Activated T-cell treated with anti-CD3 and anti-CD28 coated beads for 1 hour (primary cell): ENCODE data around the gene SLC2A4RG.
A peak's percentile ranks its signal among the peaks of the same experiment; 100 is the strongest.

Experiments
- DNase-seq: peaks from one replicate; pipeline ENCODE4 v3.0.0-alpha.2; 2020; ENCODE audit warnings: low read depth

SLC2A4RG gene

DNA sequence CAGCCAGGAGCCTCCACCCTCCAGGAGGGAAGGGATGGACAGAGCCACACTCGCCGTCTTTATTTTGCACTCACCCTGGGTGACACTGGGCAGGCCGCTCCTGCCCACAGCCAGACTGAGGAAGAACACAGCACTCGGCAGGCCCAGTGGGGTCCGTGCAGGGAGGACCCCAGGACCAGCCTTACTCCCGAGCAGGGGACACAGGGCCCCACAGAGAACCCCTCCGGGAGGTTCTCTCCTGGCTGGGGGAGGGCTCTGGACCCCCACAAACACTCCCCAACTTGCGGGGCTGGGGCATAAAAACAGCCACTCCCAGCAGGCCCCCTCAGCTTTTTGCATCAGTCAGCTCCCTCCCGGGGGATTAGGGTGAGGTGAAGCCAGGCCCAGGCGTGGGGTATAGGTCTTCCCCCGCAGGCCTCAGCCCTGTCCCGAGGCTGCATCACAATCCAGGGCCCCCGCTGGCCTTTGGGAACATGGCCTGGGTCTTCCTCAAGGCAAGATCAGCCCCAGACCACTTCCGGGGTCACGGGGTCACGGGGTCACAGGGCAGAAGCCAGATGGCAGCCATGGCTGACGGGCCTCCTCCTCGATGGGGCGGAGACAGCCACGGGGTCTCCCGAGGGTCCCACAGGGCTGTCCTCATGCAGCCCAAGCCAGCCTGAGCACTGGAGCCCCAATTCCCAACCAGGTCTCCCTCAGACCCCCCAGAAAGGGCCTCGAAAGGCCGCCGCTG, 39.9 kb upstream of the SLC2A4RG start:
- no peak for DNase-seq

- no peak for DNase-seq
These were observed 39.2 kb upstream of the SLC2A4RG start for GRCh38 chr20:63700199-63701050.

DNA sequence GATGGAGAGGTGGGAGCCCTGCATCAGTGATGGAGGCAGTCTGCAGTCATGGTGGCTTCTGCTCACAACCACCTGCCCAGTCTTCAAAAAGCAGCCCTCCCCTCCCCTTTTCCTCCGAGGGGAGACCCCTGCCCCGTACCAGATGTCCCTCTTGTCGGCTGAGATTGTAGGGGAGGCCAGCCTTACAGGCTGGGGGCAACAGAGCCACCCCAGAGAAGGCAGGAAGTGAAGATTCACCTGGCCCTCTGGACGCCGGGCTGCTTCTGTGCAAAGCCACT, 38.6 kb upstream of the SLC2A4RG start:
- no peak for DNase-seq

- no peak for DNase-seq
These were observed 38.1 kb upstream of the SLC2A4RG start for GRCh38 chr20:63701329-63702035.

- no peak for DNase-seq
These were observed 37.4 kb upstream of the SLC2A4RG start for GRCh38 chr20:63702036-63702665.

DNA sequence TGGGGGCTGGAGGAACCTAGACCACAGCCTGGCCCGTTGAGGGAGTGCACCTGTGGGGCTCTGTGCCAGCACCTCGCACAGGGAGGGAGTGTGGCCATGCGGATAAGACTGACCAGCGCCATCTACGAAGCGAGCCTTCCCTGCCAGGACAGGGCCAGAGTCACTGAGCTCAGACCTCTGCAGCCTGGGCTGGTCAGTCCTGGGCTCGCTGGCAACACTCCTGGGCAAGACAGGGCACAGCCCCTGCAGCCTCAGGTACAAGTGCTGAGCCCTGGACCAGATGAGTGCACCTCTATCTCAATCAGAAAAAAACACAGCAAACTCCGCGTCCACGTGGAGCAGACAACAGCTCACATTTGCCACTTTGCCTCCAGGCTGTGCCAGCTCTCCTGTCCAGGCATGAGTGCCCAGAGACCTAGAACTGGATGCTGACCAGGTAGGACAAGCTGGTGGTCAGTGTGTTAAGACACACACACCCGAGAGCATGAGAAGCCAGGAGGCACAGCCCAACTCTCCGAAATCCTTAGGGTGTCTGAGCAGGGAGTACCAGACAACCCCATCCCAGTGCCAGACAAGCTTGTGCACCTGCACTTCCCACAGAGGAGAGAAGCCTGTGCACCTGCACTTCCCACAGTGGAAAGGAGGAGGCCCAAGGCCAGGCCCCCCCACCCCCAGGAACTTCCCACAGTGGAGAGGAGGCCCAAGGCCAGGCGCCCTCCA, 36.7 kb upstream of the SLC2A4RG start:
- no peak for DNase-seq

GRCh38 chr20:63703471-63703975, 36.1 kb upstream of the SLC2A4RG start:
- DNase-seq: no peak

GRCh38 chr20:63703976-63704748, 35.4 kb upstream of the SLC2A4RG start:
- no peak for DNase-seq

DNA sequence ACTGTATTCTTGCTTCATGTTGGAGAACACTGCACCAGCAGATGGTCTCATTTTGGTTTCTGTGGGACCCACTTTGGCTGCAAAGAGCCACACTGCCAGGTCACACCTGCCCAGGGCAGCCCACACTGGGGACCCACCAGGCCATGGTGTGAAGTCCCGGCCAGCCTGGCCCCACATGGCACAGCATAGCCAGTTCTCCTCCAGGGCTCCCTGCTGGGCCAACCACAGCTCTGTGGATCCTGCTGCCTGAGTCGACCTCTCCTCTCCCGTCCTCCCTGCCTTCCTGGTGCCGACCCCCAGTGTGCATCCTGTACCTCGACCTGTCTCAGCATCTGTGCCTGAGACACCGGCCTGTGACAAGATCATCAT, 34.8 kb upstream of the SLC2A4RG start:
- no peak for DNase-seq

DNA sequence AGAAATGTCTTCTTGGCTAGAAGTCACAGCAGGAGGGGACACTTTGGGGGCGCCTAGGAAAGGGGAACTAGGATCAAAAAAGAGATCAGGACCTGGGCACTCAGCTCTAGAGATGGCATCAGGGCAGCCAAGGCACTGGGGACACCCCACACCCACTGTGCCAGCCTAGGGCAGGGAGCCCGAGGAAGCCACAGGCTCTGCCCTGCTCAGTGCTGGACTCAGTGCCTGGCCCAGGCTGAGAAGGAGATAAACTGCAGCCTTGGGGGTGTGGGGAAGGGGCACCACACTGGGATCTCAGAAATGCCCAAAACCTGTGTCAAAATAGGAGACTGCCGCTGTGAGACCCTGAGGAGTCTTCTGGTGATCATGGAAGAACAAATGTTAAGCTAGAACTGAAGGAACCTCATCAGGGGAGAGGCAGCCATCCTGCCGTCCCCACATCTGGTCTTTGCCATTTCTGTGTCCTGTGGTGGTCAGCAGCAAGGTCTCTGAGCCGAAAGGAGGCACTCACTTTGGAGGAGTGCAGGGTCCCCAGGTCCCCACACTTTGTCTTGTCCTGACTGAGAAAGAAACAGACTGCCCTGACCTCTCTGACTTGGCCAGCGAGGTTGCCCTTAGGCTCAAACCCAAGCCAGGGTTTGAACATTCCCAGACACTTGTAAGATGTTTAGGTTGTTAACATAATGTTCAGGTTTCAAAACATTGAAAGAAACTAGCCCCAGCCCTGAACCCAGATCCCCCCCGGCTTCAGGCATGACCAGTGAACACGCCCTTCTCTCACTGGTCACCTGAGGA, 34.1 kb upstream of the SLC2A4RG start:
- DNase-seq: no peak

- DNase-seq: no peak
These were observed 33.4 kb upstream of the SLC2A4RG start for GRCh38 chr20:63706027-63706695.

DNA sequence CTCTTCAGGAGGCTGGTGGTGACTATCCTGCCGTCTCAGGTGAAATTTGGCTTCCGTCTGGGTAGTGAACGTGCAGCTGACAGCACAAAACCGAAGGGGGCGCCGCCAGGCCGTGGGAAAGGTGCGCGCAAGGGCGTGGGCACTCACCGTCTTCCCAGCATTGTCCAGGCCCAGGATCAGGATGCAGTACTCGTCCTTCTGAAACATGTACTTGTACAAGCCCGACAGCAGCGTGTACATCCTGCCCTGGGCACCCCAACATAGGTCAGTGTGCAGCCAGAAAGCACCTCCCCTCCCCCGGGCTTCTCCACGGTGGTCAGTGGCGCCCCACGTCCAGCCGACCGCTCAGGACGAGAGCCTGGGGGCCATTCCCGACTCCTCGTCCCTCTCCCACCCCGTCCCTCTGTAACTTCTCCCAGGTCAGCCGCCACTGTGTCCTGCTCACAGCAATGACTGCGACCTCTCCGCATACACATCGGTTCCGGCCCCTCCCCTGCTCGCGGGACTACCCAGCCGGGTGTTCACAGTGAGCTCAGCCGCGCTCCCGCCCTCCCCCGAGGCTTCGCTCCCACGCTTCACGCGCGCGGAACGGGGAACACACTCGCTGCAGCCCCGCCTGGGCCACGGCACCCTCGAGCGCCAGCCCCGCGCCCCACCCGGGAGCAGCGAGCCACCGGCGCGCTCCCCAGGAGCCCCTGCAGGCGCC, 32.6 kb upstream of the SLC2A4RG start:
- peak; percentile 54 for DNase-seq

- peak; percentile 81 for DNase-seq
These were observed 31.8 kb upstream of the SLC2A4RG start, which contains the start of the genes ARFRP1 and ZGPAT for GRCh38 chr20:63707558-63708300. ARFRP1 (minus strand) TSS chr20:63707976; CDS start chr20:63707091, 885 bp downstream. ZGPAT (plus strand) TSS chr20:63708039; CDS start chr20:63708581, 542 bp downstream.

DNA sequence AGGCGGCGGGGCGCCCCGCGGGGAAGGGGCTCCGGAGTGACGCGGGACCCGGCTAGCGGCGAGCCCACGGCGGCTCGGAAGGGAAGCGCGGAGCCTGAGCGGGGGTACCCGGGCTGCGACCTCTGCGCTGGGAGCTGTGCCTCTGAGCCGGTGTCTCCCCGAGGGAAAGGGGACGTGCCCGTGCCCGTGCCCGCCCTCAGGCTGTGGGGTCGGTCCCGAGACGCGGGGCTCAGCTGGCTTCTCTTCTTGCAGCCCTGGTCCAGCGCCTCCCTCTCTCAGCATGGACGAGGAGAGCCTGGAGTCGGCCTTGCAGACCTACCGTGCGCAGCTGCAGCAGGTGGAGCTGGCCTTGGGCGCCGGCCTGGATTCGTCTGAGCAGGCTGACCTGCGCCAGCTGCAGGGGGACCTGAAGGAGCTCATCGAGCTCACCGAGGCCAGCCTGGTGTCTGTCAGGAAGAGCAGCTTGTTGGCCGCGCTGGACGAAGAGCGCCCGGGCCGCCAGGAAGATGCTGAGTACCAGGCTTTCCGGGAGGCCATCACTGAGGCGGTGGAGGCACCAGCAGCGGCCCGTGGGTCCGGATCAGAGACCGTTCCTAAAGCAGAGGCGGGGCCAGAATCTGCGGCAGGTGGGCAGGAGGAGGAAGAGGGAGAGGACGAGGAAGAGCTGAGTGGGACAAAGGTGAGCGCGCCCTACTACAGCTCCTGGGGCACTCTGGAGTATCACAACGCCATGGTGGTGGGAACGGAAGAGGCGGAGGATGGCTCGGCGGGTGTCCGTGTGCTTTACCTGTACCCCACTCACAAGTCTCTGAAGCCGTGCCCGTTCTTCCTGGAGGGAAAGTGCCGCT, 31.1 kb upstream of the SLC2A4RG start:
- DNase-seq: no peak

GRCh38 chr20:63709149-63709527, 30.4 kb upstream of the SLC2A4RG start:
- no peak for DNase-seq

- no peak for DNase-seq
These were observed 28.4 kb upstream of the SLC2A4RG start for GRCh38 chr20:63711085-63711645.

DNA sequence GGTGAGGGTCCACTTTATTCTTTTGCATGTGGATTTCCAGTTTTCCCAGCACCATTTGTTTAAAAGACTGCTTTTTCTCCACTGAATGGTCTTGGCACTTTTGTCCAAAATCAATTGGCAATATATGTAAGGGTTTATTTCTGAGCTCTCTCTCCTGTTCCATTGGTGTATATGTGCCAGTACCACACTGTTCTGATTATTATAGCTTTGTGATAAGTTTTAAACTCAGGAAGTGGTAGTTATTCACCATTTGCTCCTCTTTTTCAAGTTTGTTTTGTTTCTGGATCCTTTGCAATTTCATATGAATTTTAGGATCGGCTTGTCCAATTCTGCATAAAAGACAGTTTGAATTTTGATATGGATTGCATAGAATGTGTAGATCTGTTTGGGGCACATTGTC, 27.4 kb upstream of the SLC2A4RG start:
- DNase-seq: no peak
